D721Med (cell line): ENCODE data around the gene MXD4.

Experiments
- DNase-seq: peaks from one replicate; pipeline ENCODE4 v3.0.0; 2011; ENCODE audit warnings: low spot score; ENCODE audit not compliant: insufficient read length
- FAIRE-seq: peaks from 2 replicates; lab custom pipeline; 2011; peaks lifted over from hg19 to GRCh38; lab: Jason Lieb, UNC
- TF ChIP-seq, protein P1 (sequence below): IDR thresholded peaks from 2 replicates; pipeline ENCODE4 v1.5.1; 2012; ENCODE audit warnings: mild to moderate bottlenecking, control low read depth; ENCODE audit not compliant: insufficient read depth; ENCODE audit errors: missing control alignments

MXD4 gene

DNA sequence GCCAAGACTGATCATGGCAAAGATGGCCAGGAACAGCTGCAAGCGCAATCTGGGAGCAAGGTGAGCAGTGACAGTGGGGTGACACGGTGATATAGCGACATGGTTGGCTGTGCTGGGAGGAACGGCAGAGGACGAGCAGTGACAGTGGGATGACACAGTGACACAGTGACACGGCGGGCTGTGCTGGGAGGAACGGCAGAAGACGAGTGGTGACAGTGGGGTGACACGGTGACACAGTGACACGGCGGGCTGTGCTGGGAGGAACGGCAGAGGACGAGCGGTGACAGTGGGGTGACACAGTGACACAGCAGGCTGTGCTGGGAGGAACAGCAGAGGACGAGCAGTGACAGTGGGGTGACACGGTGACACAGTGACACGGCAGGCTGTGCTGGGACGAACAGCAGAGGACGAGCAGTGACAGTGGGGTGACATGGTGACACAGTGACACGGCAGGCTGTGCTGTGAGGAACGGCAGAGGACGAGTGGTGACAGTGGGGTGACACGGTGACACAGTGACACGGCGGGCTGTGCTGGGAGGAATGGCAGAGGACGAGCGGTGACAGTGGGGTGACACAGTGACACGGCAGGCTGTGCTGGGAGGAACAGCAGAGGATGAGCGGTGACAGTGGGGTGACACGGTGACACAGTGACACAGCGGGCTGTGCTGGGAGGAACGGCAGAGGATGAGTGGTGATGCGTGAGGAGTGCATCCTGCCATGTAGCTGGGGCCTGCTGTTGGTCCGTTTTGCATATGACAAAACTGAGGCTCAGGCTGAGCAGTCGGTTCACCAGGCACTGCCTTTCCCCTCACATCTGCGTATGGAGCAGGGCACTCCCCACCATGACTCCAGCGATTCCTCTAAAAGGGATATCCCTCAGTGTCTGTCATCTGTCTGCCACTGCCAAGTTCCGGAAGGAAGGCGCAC is 36.0 kb upstream of the MXD4 start:
- no peak for FAIRE-seq

DNA sequence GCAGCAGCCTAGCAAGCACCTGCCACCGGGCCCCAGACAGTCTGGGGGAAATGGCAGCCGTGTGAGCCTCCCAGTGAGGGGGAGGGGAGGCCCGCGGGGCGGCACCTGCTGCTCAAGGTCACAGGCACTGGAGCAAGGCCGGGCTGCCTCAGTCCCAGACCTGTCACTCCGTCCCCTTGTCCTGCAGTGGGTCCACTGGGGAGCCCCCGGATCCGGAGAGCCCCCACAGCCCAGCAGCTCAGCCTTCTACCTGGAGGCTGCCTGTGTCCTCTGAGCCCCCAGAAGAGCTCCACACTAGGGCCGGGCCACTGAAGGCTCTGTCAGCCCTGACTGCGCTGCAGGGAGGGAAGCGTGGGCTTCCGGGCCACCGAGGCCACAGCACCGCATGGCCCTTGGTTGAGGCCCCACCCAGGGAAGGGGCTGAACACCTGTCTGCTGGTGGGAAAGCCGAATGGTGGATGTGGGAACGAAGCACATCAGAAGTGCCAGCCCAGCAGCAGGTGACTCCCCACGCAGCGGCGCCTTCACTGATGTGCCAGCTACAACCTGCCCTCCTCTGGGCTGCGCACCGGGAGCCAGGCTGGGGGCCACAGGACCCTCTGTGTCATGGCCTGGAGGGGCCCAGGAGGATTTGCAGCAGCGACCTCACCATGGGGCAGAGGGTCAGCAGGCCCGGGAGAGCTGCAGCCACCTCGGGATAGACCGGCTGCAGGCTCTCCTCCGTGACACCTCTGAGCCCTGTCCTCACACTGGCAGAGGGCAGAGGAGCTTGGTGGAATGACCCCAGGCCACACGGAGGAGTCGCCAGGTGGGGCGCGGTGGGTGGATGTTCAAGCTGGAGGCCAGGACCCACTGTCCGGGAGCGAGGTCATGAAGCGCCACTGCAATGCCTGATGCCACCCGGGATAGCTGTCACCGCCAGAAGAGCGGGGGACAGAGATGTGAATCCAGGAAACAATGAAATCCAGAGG is 35.0 kb upstream of the MXD4 start:
- no peak for DNase-seq
- TF ChIP-seq, protein P1, sequence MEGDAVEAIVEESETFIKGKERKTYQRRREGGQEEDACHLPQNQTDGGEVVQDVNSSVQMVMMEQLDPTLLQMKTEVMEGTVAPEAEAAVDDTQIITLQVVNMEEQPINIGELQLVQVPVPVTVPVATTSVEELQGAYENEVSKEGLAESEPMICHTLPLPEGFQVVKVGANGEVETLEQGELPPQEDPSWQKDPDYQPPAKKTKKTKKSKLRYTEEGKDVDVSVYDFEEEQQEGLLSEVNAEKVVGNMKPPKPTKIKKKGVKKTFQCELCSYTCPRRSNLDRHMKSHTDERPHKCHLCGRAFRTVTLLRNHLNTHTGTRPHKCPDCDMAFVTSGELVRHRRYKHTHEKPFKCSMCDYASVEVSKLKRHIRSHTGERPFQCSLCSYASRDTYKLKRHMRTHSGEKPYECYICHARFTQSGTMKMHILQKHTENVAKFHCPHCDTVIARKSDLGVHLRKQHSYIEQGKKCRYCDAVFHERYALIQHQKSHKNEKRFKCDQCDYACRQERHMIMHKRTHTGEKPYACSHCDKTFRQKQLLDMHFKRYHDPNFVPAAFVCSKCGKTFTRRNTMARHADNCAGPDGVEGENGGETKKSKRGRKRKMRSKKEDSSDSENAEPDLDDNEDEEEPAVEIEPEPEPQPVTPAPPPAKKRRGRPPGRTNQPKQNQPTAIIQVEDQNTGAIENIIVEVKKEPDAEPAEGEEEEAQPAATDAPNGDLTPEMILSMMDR, result no peak
- no peak for FAIRE-seq

More for the DNA sequence above, 36.0 kb upstream of the MXD4 start:
- TF ChIP-seq, protein P1, result no peak
- DNase-seq, result no peak

DNA sequence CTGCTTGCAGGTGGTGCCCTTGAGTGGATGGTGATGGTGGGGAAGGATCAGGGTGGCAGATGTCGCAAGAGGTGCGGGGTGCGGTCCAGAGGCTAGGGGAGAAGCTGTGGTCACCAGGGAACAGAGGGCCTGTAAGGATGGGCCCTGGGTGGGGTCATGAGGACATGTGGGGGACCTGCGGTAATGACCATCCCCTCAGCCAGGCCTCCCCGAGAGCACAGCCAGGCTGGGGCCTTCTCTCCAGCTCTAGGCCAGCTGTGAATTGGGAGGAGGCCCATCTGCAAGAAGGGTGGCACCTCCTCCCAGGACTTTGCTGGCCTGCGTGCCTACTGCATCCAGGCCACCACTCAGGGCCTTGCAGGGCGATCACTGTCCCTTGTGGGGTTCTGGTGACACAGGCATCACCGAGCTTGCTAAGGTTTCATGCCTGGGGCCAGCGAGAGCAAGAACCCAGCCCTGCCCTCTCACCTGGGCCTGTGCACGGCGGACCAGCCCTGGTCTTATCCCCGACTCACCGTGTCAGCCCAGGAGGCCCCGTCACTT is 34.1 kb upstream of the MXD4 start:
- TF ChIP-seq, protein P1, result no peak
- FAIRE-seq (no peak), DNase-seq (no peak)

DNA sequence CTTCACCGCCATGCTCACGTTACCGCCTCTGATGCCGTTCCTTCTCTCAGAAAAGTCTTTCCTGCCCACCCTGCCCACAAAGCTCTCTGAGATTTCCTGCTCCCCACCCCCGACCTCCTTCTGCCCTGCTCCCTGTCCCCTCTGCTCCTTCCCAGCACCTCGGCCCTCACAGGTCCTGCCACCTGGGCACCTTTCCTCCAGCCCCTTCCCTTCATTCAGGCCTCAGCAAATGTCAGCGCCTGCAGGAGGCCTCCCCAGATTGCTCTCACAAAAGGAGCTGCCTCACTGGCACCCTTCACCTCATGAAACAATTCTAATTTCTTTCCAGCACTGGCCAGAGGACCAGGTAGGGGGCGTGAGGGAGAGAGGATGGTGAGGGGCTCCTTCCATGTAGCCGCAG is 33.6 kb upstream of the MXD4 start:
- DNase-seq (no peak), FAIRE-seq (no peak)
- TF ChIP-seq, protein P1, result no peak

DNA sequence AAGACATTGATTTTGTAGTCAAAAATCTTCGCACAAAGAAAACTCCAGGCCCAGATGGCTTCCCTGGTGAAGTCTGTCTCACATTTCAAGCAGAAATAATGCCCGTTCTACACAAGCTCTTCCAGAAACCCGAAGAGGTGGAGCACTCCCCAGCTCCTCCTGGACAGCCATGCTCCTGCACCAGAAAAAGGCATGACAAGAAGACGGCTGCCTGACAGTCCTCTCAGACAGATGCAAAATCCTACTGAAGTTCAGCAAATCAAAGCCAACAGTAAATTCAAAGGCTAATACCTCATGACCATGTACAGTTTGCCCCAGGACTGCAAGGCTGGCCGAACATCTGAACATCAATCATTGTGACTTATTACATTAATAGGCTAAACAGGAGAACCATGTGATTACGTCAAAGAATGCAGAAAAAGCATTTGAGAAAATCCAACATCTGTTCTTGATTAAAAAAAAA is 30.8 kb upstream of the MXD4 start:
- FAIRE-seq (no peak), DNase-seq (no peak)
- TF ChIP-seq, protein P1, result no peak

DNA sequence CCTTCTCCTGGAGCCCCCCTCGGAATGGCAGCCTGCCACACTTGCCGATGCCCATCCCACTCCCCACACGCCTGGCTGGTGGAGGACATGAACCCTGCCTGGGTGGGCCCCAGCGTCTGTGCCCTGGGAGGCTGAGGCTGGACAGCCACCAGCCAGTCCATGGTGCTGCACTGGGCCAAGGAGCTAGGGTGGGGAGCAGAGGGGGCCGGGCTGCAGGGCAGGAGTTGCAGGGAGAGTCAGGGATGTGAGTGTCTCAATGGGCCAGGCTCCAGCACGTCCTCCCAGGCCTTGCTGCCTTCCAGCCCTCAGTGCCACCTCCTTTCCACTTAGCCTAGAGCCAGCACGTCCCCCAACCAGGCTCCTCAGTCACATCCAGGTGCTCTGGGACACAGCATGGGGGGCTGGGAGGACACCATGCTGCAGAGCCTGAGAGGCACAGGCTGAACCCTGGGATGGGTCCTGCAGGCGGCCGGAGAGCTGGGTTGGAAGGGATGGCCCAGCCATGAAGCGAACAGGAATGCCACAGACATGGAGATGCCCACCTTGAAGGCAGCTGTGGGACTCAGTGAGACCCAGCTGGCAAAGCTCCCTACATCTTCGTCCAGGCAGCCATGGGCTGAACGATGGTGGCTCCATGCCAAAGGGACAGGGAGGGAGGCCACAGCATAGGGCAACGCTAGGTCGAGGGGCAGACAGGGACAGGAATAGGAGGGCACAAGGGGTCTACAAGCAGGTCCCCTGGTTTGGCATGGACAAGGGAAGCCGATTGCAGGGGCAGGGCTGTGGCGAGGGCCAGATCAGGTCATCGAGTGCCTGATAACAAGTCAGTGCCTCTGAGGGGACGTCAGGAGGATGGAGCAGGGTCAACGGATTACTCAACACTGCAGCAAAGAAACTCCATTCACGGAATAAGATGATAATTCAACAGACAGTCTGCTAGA is 30.1 kb upstream of the MXD4 start:
- DNase-seq (no peak), FAIRE-seq (no peak)
- TF ChIP-seq, protein P1, result no peak
